Measurements from ENCODE around the gene FFAR3.

FFAR3 gene

GRCh38 chr19:35310331-35310730, 47.9 kb upstream of the FFAR3 start:
- H3K4me2 ChIP-seq (ENCODE audit: low read length) = no peak overlapping the region
- no peaks in the 10 kb centered on the region for H3K36me3 ChIP-seq (ENCODE audit: insufficient read depth, low read length)
- TF ChIP-seq CTCF (IDR thresholded peaks at IDR 0.05; ENCODE audit: low read length) = no peak
- TF ChIP-seq EZH2 (IDR thresholded peaks at IDR 0.05; ENCODE audit: borderline replicate concordance, low read length) = no peak
- H2AFZ ChIP-seq (ENCODE audit: low read length) = no peak overlapping the region
- H3K27me3 ChIP-seq (ENCODE audit: insufficient read depth, low read length) = 0 out of 2 replicates have a peak, but pooled peaks cover 3% of the 10 kb centered on the region
- no peaks in the 10 kb centered on the region for H3K9me2 ChIP-seq (ENCODE audit: low read depth, low read length)
- H3K79me2 ChIP-seq (ENCODE audit: insufficient read depth, low read length) = no peaks in the 10 kb centered on the region
- H4K20me1 ChIP-seq (ENCODE audit: insufficient read depth, low read length) = no peaks in the 10 kb centered on the region
- no peak overlapping the region for H3K4me3 ChIP-seq (ENCODE audit: low read depth, low read length, poor library complexity, severe bottlenecking)
- H3K9me3 ChIP-seq (ENCODE audit: low read length) = no peaks in the 10 kb centered on the region
- no peak overlapping the region for H3K27ac ChIP-seq (ENCODE audit: low read depth, low read length, poor library complexity, severe bottlenecking)
- peaks cover 14% of the 10 kb centered on the region for H3K4me1 ChIP-seq (ENCODE audit: insufficient read depth, low read length, severe bottlenecking)
- H3K9ac ChIP-seq (ENCODE audit: low read length) = no peak overlapping the region
- H3F3A ChIP-seq (ENCODE audit: insufficient read depth, low read length) = no peaks in the 10 kb centered on the region

- peaks cover 14% of the 10 kb centered on the region for H3K4me1 ChIP-seq (ENCODE audit: insufficient read depth, low read length, severe bottlenecking)
- no peaks in the 10 kb centered on the region for H3K36me3 ChIP-seq (ENCODE audit: insufficient read depth, low read length)
- no peak overlapping the region for H3K9ac ChIP-seq (ENCODE audit: low read length)
- 0 out of 2 replicates have a peak, but pooled peaks cover 3% of the 10 kb centered on the region for H3K27me3 ChIP-seq (ENCODE audit: insufficient read depth, low read length)
- H3K4me3 ChIP-seq (ENCODE audit: low read depth, low read length, poor library complexity, severe bottlenecking) = no peak overlapping the region
- TF ChIP-seq CTCF (IDR thresholded peaks at IDR 0.05; ENCODE audit: low read length) = no peak
- TF ChIP-seq EZH2 (IDR thresholded peaks at IDR 0.05; ENCODE audit: borderline replicate concordance, low read length) = no peak
- H3K79me2 ChIP-seq (ENCODE audit: insufficient read depth, low read length) = no peaks in the 10 kb centered on the region
- H3K27ac ChIP-seq (ENCODE audit: low read depth, low read length, poor library complexity, severe bottlenecking) = no peak overlapping the region
- no peaks in the 10 kb centered on the region for H4K20me1 ChIP-seq (ENCODE audit: insufficient read depth, low read length)
- H3K4me2 ChIP-seq (ENCODE audit: low read length) = no peak overlapping the region
- H3F3A ChIP-seq (ENCODE audit: insufficient read depth, low read length) = no peaks in the 10 kb centered on the region
- no peak overlapping the region for H2AFZ ChIP-seq (ENCODE audit: low read length)
- H3K9me3 ChIP-seq (ENCODE audit: low read length) = no peaks in the 10 kb centered on the region
- H3K9me2 ChIP-seq (ENCODE audit: low read depth, low read length) = no peaks in the 10 kb centered on the region
Observed at GRCh38 chr19:35310811-35311465, 47.3 kb upstream of the FFAR3 start.

GRCh38 chr19:35311901-35312665, 46.2 kb upstream of the FFAR3 start:
- Histone ChIP-seq H3K9me3 (ENCODE audit: low read length) (no peaks in the 10 kb centered on the region), H2AFZ (ENCODE audit: low read length) (no peak overlapping the region), H3K9ac (ENCODE audit: low read length) (no peak overlapping the region), H3K4me1 (ENCODE audit: insufficient read depth, low read length, severe bottlenecking) (peaks cover 22% of the 10 kb centered on the region), H3F3A (ENCODE audit: insufficient read depth, low read length) (no peaks in the 10 kb centered on the region), H3K27me3 (ENCODE audit: insufficient read depth, low read length) (0 out of 2 replicates have a peak, but pooled peaks cover 3% of the 10 kb centered on the region), H3K79me2 (ENCODE audit: insufficient read depth, low read length) (no peaks in the 10 kb centered on the region), H3K36me3 (ENCODE audit: insufficient read depth, low read length) (no peaks in the 10 kb centered on the region), H3K4me3 (ENCODE audit: low read depth, low read length, poor library complexity, severe bottlenecking) (no peak overlapping the region), H4K20me1 (ENCODE audit: insufficient read depth, low read length) (no peaks in the 10 kb centered on the region), H3K27ac (ENCODE audit: low read depth, low read length, poor library complexity, severe bottlenecking) (no peak overlapping the region), H3K9me2 (ENCODE audit: low read depth, low read length) (no peaks in the 10 kb centered on the region), H3K4me2 (ENCODE audit: low read length) (no peak overlapping the region)
- TF ChIP-seq EZH2 (IDR thresholded peaks at IDR 0.05; ENCODE audit: borderline replicate concordance, low read length) = no peak
- TF ChIP-seq CTCF (IDR thresholded peaks at IDR 0.05; ENCODE audit: low read length) = no peak

Measured in OCI-LY1 (cell line).